HK-2 (cell line): ENCODE data around the gene C4orf36.

Source experiments
- DNase-seq: peaks from one replicate; pipeline ENCODE4 v3.0.0-alpha.2; 2018; ENCODE audit not compliant: unreplicated experiment

Gene C4orf36

DNA sequence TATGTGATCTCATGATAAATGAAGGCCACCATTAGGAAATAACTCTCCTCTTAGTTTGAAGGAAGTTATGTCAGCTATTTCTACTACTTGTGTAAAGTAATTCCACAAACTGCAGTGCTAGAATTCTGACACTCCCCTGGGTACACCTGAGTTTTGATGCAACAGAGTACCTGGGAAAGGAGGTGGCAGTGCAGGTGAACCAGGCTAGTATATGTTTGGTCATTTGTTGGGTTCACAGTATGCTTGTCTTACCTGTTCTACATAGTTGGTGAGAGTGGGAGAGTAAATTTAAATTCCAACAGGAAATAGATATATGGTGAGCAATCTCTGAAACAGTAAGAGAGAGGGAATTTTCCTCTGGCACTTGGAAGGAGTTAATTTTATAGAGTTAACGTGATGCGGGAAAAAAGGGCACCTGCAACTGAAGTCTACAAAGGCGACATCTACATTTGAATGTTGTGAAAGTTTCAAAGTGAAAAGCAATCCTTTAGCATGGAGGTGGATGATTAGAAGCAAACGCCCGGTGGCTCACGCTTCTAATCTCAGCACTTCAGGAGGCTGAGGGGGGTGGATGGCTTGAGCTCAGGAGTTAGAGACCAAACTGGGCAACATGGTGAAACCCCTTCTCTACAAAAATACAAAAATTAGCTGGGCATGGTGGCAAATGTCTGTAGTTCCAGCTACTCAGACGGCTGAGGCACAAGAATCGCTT is 34.7 kb downstream of the C4orf36 start:
- DNase-seq: no peak

DNA sequence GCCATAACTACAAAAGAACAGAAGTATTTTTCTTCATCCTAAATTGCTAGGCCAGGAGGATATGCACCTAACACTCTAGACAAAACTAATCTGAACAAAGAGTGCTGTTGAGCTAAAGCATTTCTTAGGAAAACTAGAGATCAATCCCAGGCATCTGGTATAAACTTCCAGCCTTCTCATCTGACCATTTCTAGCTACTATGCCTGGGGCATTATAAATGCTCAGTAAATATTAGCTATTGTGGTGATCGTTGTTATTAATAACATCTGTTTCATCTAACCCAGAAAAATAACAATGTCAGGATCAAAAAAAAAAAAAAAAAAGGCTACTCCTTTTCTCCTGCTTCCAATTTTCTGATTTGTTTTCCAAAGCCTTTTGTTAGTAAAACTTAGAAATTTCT is 35.3 kb downstream of the C4orf36 start:
- DNase-seq: no peak

DNA sequence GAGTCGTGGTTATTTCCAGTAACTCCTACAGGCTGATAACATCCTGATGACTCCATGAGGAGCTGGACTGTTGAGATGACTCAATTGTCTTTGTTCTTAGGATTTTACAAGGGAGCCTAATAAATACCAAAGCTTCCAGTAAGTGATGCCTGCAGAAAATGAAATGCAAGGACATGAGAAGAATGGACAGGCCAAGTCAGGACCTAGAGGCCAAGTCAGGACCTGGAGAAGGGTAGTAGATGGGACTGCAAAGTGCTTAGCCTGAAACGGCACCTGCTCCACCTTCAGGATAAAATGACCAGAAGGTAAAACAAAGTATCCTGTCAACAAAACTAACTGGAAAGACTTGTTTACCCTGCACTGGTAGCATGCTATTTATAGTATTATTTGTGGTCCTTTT is 36.6 kb downstream of the C4orf36 start:
- no peak for DNase-seq

DNA sequence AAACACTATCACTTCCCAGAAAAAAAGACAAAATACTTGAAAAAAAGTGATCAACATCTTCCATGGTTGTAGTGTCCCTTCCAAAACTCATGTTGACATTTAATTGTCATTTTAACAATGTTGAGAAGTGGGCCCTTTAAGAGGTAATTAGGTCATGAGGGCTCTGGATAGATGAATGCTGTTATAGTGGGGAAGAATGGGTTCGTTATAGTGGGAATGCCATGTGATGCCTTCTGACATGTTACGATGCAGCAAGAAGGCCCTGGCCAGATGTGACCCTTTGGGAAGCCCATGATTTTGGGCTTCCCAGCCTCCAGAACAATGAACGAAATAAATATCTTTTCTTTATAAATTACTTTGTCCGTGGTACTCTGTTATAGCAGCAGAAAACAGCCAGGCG is 39.0 kb downstream of the C4orf36 start:
- DNase-seq: no peak

DNA sequence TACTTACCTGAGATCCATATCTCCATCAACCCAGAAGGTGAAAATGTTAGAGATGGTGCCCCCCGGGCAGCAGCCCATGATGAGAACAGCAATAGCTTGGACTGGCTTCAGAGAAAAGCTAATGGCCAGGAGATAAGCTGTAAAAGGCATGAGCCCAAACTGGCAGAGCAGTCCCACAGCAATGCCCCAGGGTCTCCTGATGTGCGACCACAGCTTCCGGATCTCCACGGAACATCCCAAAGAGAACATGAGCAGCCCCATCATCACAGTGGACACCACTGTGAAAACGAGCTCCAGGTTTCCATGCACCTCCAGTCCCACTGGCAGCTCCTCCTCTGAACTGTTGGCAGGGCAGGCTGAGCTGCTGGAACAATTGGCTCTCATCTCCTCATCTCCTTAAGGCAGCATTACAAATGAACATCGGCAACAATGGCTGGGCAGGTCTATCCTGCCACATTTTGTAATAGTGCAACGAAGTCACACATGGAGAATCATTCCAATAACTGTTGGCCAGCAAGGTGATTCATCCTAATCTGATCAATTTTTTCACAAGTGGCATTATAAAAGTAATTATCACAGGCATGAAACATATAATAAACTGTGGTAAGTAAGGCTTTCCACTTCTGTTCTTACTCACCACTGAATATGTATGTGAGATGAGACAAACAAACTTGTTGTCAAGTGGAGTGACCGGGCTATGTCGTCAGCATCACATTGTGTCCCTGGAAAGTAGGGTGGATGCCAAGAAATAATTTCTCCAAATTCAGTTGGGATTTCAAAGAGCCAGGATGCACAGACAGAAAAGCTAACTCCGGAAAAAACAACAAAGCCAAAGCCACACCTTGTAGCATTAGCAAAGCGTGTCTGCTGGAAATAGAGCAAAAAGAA is 43.2 kb downstream of the C4orf36 start, which contains the start of gene SLC10A6:
Gene SLC10A6, minus strand, starts transcription at position 653 of the 888 bp plus-strand sequence. Its CDS starts 269 bp downstream, at position 384.
- no peak for DNase-seq

DNA sequence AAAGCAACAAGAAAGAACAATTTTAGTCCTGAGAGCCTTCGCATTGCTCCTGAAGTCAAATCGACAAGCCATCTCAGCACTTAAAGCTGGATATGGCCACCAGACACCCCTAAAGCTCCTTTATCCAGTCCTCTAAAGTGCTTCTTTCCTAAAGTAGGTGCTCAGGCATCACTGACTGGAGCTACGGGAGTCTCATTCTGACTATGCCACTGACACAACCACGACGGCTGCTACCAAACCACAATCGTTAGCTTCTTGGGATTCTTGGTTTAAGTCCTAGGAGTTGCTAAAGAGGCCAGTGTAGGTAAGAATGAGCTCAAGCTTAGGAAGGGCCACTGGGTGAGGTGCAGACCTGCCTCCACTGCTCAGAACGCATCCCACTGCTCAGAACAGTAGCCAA is 44.1 kb downstream of the C4orf36 start:
- peak; percentile 2 for DNase-seq

DNA sequence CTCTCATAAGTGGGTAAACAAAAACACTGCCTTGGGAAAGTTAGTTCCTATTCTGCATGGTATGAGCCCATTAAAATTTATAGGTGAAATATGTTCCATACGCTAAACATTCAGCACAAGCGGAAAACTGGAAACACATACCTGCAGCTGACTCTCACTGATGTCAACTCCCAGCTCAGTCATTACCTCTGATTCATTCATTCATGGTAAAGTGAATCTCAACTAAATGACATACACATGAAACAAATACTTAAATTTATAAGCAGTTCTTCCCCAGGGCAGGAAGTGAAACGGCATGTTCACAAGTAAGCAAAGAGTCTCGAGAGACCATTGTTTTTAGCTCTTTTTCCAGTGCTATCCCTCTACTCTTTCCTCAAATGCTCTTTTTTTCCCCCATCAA is 44.7 kb downstream of the C4orf36 start:
- DNase-seq: no peak

DNA sequence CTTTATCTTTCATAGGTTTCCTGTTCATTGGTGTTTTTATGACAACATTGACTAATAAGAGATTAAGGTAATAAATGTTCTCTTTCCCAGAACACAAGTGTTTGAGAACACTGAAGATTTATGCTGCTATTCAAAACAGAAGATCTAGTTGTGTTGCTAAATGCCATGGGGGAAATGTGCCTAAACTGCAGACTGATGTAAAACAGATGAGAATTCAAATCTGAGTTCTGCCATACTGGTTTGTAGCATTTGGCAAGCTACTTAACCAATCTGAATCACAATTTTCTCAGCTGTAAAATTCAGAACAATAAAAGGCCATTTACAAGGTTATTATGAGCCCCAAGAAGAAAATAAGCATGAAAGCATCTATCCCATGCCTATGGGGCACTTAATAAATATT is 45.3 kb downstream of the C4orf36 start:
- no peak for DNase-seq

DNA sequence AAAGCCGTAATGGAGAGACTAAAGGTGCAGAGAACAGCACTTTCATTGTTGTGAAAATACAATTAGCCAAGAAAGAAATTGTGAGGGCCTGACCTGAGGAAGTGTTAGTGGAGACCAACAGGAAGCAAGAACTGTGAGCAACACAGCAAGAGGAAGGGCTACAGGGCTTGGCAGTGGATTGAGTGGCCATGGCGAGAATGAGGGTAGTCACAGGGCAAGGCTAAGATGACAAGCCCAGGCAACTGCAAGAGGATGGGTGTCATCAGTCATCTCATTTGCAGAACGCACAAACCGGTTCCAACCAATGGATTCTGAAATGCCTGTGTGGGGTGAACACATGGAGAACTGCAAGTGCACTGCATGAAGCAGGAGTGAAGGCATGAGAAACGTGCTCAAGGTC is 46.6 kb downstream of the C4orf36 start:
- no peak for DNase-seq

DNA sequence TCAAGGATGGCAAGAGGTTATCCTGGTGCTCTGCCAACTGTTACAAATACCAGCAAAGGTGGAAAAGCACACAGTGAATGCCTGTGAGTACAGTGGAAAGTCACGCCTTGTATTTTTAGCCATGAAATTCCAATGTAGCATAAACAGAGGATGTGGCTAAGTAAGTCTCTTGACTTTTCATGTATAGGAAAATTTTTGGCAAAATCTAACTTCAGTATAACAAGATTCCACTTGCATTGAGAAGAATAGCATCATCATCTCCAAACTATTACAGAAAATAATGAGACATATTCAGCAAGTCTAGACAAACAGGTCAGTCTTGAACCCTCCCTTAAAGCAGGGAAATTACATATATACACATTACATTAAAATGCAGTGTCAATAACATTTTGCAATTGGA is 50.9 kb downstream of the C4orf36 start:
- no peak for DNase-seq

DNA sequence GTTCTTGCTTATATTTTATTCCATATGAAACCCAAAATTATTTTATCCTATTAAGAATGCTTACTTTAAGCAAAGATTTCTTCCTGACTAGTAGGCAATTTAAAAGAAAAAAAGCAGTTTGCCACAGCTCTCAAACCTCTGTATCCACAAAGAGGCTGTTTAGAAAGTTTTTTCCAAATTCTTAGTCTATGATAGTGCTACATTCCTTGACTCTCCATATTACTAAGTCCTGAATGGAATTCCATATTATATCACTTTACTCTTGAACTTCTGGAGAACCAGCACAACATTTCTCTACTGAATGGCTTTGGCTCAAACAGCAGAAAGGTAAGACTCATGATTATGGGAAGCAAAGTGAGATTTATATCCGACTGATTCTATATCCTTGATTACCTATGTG is 51.4 kb downstream of the C4orf36 start:
- DNase-seq: no peak

DNA sequence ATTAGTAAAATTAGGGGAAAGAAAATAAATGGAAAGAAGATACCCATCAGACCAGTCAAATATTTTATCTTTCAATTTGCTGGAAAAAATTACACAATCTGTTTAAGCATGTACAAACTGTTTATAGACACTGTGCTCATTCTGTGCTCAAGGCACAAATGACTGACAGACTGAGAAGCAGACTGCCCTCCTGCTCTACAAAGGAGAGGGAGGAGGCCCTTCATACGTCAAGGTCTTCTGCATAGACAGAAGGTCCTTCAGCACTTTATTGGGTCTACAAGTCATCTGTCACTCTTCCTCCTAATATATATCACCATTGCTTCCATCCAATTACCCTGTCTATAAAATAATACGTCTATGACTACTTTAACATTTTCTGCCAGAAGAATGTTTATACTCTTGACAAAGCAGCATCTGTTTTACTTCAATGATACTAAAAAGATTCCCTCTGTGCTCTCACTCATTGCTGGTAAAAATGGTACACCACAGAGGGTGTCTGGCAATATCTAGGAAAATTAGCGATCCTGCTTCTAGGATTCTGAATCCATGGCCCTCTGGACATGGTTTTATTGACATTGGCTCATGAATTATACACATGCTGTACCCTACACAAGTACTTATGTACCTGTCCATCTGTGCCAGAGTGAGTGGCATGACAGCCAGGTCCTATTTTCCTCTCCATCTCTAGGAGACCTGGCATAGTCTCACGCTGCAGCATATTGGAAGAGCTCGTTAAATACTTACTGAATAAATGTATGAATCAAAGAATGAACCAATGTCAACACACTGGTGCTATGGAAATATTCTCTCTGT is 54.3 kb downstream of the C4orf36 start:
- DNase-seq: no peak

DNA sequence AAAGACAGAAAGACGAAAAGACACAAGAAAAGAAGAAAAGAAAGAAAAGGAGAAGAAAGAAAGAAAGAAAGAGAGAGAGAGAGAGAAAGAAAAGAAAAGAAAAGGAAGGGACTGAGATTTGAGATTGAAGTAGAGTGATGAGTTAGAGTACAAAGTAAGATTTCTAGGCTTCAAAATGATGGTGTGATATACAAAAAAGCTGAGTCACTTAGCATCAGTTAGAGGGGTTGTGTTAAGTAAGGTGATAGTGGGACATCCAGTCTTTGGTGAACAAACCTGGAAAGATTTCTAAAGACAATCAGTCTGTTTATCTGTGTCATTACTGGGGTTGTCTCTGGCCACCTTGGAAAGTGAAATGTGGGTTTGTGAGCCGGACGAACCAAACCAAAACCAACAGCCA is 56.5 kb downstream of the C4orf36 start:
- no peak for DNase-seq

DNA sequence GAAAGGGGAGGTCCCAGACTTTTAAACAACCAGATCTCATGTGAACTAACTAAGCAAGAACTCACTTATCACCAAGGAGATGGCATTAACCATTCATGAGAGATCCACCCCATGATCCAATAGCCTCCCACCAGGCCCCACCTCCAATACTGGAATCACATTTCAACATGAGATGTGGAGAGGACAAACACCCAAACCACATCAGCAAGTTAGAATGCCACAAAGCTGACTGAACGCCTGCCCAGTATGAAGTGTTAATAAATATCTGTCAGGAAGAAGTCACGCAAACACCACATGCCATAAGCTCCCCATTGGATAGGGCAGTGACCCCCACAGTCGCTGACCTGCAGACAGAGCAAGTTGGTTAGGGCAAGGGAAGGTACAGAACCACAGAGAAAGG is 57.3 kb downstream of the C4orf36 start:
- DNase-seq: peak; percentile 35

DNA sequence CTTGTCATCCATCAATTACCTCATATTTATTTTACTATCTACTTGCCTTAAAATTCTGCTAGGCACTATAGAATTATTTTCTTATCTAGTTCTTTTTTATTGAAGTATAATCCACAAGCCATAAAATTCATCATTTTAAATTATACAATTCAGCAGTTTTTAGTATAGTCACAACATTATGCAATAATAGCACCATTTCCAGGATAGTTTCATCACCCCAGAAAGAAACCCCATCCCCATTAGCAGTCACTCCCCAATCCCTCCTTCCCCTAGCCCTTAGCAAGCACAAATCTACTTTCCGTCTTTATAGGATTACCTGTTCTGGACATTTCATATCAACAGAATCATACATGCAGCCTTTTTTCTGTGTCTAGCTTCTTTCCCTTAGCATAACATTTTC is 58.6 kb downstream of the C4orf36 start:
- no peak for DNase-seq

DNA sequence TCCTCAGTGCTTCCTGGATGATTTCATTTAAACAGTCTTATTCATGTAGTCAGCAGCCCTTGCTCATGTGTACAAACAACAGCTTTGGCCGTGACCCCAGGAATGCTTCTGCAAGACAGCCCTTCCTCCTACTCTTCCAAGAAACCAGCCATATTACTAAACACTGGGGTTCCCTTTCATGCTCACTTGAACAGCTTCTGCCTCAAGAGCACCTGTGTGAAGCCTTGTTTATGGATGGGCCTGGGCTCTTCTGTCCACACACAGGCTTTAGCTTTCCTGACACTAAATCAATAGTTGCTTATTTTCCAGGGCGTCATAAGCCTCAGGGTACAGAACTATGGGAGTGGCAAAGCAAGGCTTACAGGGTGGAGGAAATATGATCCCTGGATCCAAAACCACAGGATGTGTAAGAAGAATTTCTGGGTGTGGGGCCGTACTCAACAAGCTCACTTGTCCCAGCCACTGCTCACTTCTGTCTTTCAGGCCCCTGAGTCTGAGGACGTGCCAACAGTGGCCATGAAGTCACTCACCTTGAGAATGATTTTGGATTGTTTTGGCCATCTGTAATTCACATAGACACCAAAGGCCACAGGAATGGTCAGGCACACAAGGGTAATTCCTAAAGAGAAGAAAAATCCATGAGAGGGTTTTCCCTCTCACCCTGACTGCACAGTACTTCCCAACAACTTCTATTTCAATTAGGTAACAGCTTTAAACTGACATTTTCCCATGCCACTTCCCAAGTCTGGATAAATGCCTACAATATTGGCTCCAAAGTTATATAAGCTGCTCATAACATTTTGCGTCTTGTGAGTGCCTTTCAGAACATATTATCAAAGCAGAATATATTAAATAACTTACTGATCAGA is 60.7 kb downstream of the C4orf36 start:
- DNase-seq: peak; percentile 50
